KMS-11 (cell line): ENCODE data around the gene ASS1.

Source experiments
- H2AFZ ChIP-seq: fragments of 200-600 bp; sonication (generic); 2 replicates; pipeline ENCODE4 v1.6.1; 2016; ENCODE audit warnings: antibody characterized with exemption, mixed run types, low read depth
- H3K27ac ChIP-seq: fragments of 200-600 bp; sonication (generic); 2 replicates; pipeline ENCODE4 v1.6.1; 2016; ENCODE audit warnings: mild to moderate bottlenecking, mixed run types
- H3K27me3 ChIP-seq: fragments of 200-600 bp; sonication (generic); 2 replicates; pipeline ENCODE4 v1.6.1; 2017; ENCODE audit warnings: mild to moderate bottlenecking, low read depth, mixed run types, moderate library complexity; ENCODE audit not compliant: insufficient read depth
- H3K36me3 ChIP-seq: fragments of 200-600 bp; sonication (generic); 2 replicates; pipeline ENCODE4 v1.6.1; 2017; ENCODE audit warnings: mild to moderate bottlenecking, mixed run types; ENCODE audit not compliant: insufficient read depth
- H3K4me1 ChIP-seq: fragments of 200-600 bp; sonication (generic); 2 replicates; pipeline ENCODE4 v1.6.1; 2016; ENCODE audit warnings: mild to moderate bottlenecking, low read depth, mixed run types; ENCODE audit not compliant: poor library complexity, severe bottlenecking
- H3K4me2 ChIP-seq: fragments of 200-600 bp; sonication (generic); 2 replicates; pipeline ENCODE4 v1.7.0; 2016; ENCODE audit warnings: mild to moderate bottlenecking, mixed run types
- H3K4me3 ChIP-seq: fragments of 200-600 bp; sonication (generic); IDR thresholded peaks from 2 replicates; pipeline ENCODE4 v1.6.1; 2017; ENCODE audit warnings: low read depth, low read length, mixed read lengths; ENCODE audit not compliant: insufficient read depth
- H3K79me2 ChIP-seq: fragments of 200-600 bp; sonication (generic); 2 replicates; pipeline ENCODE4 v1.6.1; 2016; ENCODE audit warnings: low read depth, mixed run types; ENCODE audit not compliant: insufficient read depth
- H3K9ac ChIP-seq: fragments of 200-600 bp; sonication (generic); 2 replicates; pipeline ENCODE4 v1.6.1; 2016; ENCODE audit warnings: mild to moderate bottlenecking, mixed run types
- H4K20me1 ChIP-seq: fragments of 200-600 bp; sonication (generic); 2 replicates; pipeline ENCODE4 v1.6.1; 2016; ENCODE audit warnings: mild to moderate bottlenecking, mixed run types; ENCODE audit not compliant: insufficient read depth
- CTCF ChIP-seq: fragments of 200-600 bp; sonication (generic); conservative IDR thresholded peaks from 2 replicates; pipeline ENCODE4 v1.6.1; 2017; ENCODE audit warnings: low read depth, mild to moderate bottlenecking, antibody characterized with exemption, low read length, moderate library complexity, mixed read lengths

ASS1 gene

GRCh38 chr9:130459151-130459550 lies 14.4 kb downstream of the ASS1 start:
- peaks cover 47% of the 10 kb centered on the region; the same call in 1 of the 2 replicates for H3K27me3 ChIP-seq
- H4K20me1 ChIP-seq = no peaks in the 10 kb centered on the region
- H3K4me3 ChIP-seq = no peak overlapping the region
- H3K79me2 ChIP-seq = no peaks in the 10 kb centered on the region
- H3K4me1 ChIP-seq = no peaks in the 10 kb centered on the region
- no peak overlapping the region for H3K27ac ChIP-seq
- H2AFZ ChIP-seq = no peak overlapping the region
- H3K4me2 ChIP-seq = no peak overlapping the region
- no peaks in the 10 kb centered on the region for H3K36me3 ChIP-seq
- H3K9ac ChIP-seq = no peak overlapping the region
- no peak for TF ChIP-seq CTCF

DNA sequence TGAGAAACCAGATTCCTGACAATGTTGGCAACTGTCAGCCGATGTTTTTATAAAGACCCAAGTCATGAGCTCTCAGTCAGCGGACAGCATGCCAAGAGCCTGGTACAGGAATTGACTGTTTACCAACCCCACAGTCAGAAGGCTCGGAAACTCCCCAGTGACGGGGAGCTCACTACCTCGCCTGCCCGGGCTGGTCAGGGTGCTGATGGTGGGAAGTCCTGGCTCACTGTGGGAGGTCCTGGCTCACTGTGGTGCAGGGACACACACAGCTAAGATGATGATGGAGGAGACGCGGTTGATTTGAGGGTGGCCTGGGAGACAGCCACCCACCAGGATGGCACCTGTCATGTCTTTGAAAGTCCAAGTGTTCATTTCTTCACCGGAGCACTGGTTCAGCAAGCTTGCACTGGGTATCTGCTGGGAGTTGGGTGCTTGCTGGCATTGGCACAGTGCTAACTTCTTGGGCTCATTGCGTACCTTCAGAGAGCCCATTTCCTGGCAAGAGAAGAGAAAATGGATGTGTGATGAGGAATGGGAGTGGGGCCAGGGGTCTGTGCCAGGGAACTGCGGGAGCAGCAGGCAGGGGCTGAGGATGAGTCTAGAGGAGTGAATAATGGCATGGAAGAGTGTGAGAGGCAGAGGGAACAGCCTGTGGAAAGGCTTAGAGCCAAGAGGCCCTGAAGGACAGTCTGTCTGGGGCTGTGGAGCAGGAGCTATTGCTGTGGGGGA lies 15.3 kb downstream of the ASS1 start:
- no peak overlapping the region for H3K27ac ChIP-seq

DNA sequence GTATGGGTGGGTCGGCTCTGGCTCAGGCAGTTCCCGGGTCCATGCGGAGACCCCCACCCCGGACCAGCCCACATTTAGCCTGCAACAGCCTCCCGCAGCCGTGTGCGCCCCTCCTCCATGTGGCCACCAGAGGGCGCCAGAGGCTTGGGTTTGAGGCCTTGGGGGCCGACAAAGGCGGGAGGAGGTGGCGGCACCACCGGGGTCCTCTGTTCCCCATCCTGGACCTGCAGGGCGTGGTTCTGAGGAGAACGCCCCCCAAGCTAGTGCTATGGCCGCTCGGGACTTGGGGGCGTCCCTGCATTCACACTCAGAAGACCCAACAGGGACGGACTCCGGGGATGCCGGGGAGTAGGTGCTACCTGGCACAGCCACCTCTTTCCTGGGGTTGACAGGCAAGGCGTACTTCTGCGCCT lies 16.5 kb downstream of the ASS1 start:
- Histone ChIP-seq H3K36me3 (no peaks in the 10 kb centered on the region), H3K79me2 (no peaks in the 10 kb centered on the region), H3K4me2 (no peak overlapping the region), H3K9ac (no peak overlapping the region), H3K4me1 (no peaks in the 10 kb centered on the region), H2AFZ (peak overlapping the region; percentile 19; the same call in 1 of the 2 replicates), H4K20me1 (no peaks in the 10 kb centered on the region), H3K4me3 (no peak overlapping the region), H3K27ac (no peak overlapping the region), H3K27me3 (peaks cover 43% of the 10 kb centered on the region; the same call in 1 of the 2 replicates)
- peak; percentile 82 for TF ChIP-seq CTCF

More for the DNA sequence above, 15.3 kb downstream of the ASS1 start:
- Histone ChIP-seq H3K4me1 (no peaks in the 10 kb centered on the region), H3K27me3 (peaks cover 47% of the 10 kb centered on the region; the same call in 1 of the 2 replicates), H2AFZ (no peak overlapping the region), H3K4me3 (no peak overlapping the region), H3K79me2 (no peaks in the 10 kb centered on the region), H3K36me3 (no peaks in the 10 kb centered on the region), H3K4me2 (no peak overlapping the region), H3K9ac (no peak overlapping the region), H4K20me1 (no peaks in the 10 kb centered on the region)
- no peak for TF ChIP-seq CTCF

GRCh38 chr9:130461731-130462130 lies 17.0 kb downstream of the ASS1 start:
- Histone ChIP-seq H3K9ac (no peak overlapping the region), H2AFZ (no peak overlapping the region), H3K4me1 (no peaks in the 10 kb centered on the region), H3K27ac (no peak overlapping the region), H3K36me3 (no peaks in the 10 kb centered on the region), H3K4me3 (no peak overlapping the region), H3K27me3 (peaks cover 43% of the 10 kb centered on the region; the same call in 1 of the 2 replicates), H4K20me1 (no peaks in the 10 kb centered on the region), H3K79me2 (no peaks in the 10 kb centered on the region), H3K4me2 (no peak overlapping the region)
- no peak for TF ChIP-seq CTCF
